Measurements from ENCODE around the gene ZSCAN2.
"Not testable (repeated sequence)": the region's sequence is repeated elsewhere in the genome, so short reads cannot be mapped to it uniquely, and the experiment has no call there.

Gene ZSCAN2

GRCh38 chr15:84600687-84601554 lies at the start of gene ZSCAN2:
Gene ZSCAN2 (plus strand): TSS chr15:84601009. CDS start chr15:84603928, 2,919 bp downstream.
- DNase-seq: peak; percentile 98

- not testable (repeated sequence) for DNase-seq
These were observed 49.2 kb upstream of the ZSCAN2 start for GRCh38 chr15:84551624-84552023.

- no peak for DNase-seq
These were observed 47.9 kb upstream of the ZSCAN2 start for GRCh38 chr15:84552896-84553295.

GRCh38 chr15:84556690-84557089 lies 44.1 kb upstream of the ZSCAN2 start:
- DNase-seq: not testable (repeated sequence)

GRCh38 chr15:84568021-84568420 lies 32.8 kb upstream of the ZSCAN2 start:
- DNase-seq: not testable (repeated sequence)

GRCh38 chr15:84570164-84570735 lies 30.6 kb upstream of the ZSCAN2 start:
- peak; percentile 85 for DNase-seq

- no peak for DNase-seq
These were observed 28.6 kb upstream of the ZSCAN2 start for GRCh38 chr15:84572231-84572630.

GRCh38 chr15:84575493-84575892 lies 25.3 kb upstream of the ZSCAN2 start:
- DNase-seq: no peak

- DNase-seq: not testable (repeated sequence)
These were observed 22.9 kb upstream of the ZSCAN2 start for GRCh38 chr15:84577891-84578290.

GRCh38 chr15:84579261-84579721 lies 21.5 kb upstream of the ZSCAN2 start:
- DNase-seq: not testable (repeated sequence)

GRCh38 chr15:84581676-84582428 lies 19.0 kb upstream of the ZSCAN2 start:
- DNase-seq: not testable (repeated sequence)

- no peak for DNase-seq
These were observed 18.1 kb upstream of the ZSCAN2 start for GRCh38 chr15:84582583-84583157.

- not testable (repeated sequence) for DNase-seq
These were observed 16.9 kb upstream of the ZSCAN2 start for GRCh38 chr15:84583921-84584320.

- DNase-seq: no peak
These were observed 14.1 kb upstream of the ZSCAN2 start for GRCh38 chr15:84586696-84587095.

GRCh38 chr15:84588053-84588874 lies 12.5 kb upstream of the ZSCAN2 start:
- peak; percentile 93 for DNase-seq

GRCh38 chr15:84590406-84590805 lies 10.4 kb upstream of the ZSCAN2 start:
- no peak for DNase-seq

GRCh38 chr15:84591815-84592214 lies 9.0 kb upstream of the ZSCAN2 start:
- no peak for DNase-seq

- no peak for DNase-seq
These were observed 6.1 kb upstream of the ZSCAN2 start for GRCh38 chr15:84594617-84595290.

GRCh38 chr15:84595660-84596059 lies 5.1 kb upstream of the ZSCAN2 start:
- no peak for DNase-seq

GRCh38 chr15:84597296-84597695 lies 3.5 kb upstream of the ZSCAN2 start:
- no peak for DNase-seq

GRCh38 chr15:84598250-84598649 lies 2.6 kb upstream of the ZSCAN2 start:
- DNase-seq: no peak

All from activated effector memory CD4-positive, alpha-beta T cell treated with anti-CD3 and anti-CD28 coated beads, Interleukin-2, amount 50 U/mL, for 16 hours (primary cell).